C4-2B (cell line): ENCODE measurements around the gene ATP11C.
"Not testable (repeated sequence)": the region's sequence is repeated elsewhere in the genome, so short reads cannot be mapped to it uniquely, and the experiment has no call there.

Experiments used
- H3K27ac ChIP-seq: fragments of 450-650 bp; 2 replicates; pipeline ENCODE4 v1.5.1; 2017
- CTCF ChIP-seq: fragments of 450-650 bp; conservative IDR thresholded peaks from 2 replicates; pipeline ENCODE4 v1.5.1; 2017; ENCODE audit warnings: mild to moderate bottlenecking
- ZFX ChIP-seq: fragments of 450-650 bp; IDR thresholded peaks from 2 replicates; pipeline ENCODE4 v1.6.1; 2017

The ATP11C gene

GRCh38 chrX:139691493-139691842 lies 241.4 kb downstream of the ATP11C start:
- no peak overlapping the region for H3K27ac ChIP-seq
- no peak for TF ChIP-seq CTCF
- no peak for TF ChIP-seq ZFX

DNA sequence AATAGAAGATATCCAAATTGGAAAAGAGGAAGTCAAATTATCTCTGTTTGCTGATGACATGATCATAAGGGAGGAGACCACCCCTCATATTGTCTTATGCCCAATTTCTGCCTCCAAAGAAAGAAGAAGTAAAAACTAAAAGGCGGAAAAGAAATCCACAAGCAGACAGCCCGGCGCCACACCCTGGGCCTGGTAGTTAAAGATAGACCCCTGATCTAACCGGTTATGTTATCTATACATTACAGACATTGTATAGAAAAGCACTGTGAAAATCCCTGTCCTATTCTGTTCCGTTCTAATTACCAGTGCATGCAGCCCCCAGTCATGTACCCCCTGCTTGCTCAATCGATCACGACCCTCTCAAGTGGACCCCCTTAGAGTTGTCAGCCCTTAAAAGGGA lies 247.7 kb downstream of the ATP11C start:
- H3K27ac ChIP-seq, result not testable (repeated sequence)

DNA sequence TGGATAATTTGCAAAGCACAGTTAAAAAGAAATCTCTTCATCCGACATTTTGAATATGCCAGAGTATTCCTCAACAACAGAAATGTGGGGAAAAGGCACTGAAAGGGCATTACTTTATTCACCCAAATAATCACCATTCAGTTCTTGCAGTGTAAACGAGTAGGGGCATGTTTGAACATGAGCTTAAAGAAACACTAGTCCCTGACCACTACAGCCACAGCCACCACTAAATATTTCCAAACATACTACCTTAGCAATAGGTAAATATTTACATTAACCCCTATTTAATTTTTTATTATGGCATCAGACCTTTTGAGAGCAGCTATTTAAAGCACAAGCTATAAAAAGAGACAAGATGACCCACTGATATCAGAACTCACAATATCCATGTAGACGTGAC lies 252.5 kb downstream of the ATP11C start:
- TF ChIP-seq CTCF (no peak), ZFX (no peak)

More for the DNA sequence above, 252.5 kb downstream of the ATP11C start:
- no peak overlapping the region for H3K27ac ChIP-seq
